ENCODE data around the gene NCOA6. TPM values are rescaled to one million over a fixed set of nuclear protein-coding genes. Genes with fewer than 3 reads are reported as not detected.

NCOA6 gene
- total and polyA plus RNA-seq, 7 donors: 5.6 to 15.7 (median 11.0) TPM

DNA sequence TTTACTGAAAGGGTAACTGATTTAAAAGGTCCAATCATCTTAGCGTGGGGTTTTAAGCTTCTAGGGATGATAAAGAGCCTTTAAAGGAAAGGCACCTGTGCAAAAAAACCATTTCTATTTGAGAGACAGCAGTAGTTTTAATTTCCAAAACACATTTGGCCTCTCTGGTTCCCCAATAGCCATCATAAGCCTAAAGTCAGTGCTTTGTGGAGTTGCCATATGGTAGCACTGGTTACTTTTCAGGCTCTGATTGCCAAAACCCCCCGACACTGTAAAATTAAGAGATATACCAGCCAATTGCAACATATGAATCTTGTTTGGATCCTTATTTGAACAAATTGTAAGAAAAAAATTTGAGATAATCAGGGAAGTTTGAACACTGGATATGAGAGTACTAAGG is 76.7 kb downstream of the NCOA6 start:
- no peak for DNase-seq
- H3K4me3 ChIP-seq: no peak overlapping the region
- intact Hi-C loops (cut with DNase I): no loop called here
- no peak for TF ChIP-seq CTCF (IDR thresholded peaks at IDR 0.05)
- no peaks in the 10 kb centered on the region for H3K4me1 ChIP-seq
- no peaks in the 10 kb centered on the region for H3K9me3 ChIP-seq
- WGBS, 3 donors: 91 to 99% (median 94%) methylated on average over 2 of the region's 2 CpGs
- no peak overlapping the region for H3K27ac ChIP-seq
- no peak for ATAC-seq
- peaks cover 7 to 94% of the 10 kb centered on the region in 2 donors for H3K36me3 ChIP-seq (ENCODE audit: insufficient read depth in 1 of 2, low read depth in 1 of 2)
- no peaks in the 10 kb centered on the region for H3K27me3 ChIP-seq (ENCODE audit: insufficient read depth in 3 of 3, low read length in 2 of 3)

DNA sequence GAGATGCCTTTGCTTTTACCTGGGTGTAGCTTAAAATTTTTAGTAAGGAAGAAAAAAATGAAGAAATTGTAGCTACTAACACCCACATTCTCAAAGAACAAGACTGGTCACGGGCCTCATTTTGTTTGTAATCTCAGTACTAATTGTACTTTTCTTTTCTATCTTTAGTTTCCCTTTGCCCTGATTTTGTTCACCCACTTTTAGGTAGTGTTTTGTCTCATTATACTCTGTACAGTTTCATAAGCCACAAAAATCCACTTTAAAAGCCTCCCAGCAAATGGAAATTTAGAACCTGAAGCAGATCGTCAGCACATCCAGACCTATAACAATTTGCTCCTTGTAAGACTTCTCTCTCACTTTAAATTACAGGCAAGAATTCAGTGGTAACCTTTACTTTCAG is 78.0 kb downstream of the NCOA6 start:
- H3K27ac ChIP-seq: no peak overlapping the region
- ATAC-seq: no peak
- H3K27me3 ChIP-seq (ENCODE audit: insufficient read depth in 3 of 3, low read length in 2 of 3): no peaks in the 10 kb centered on the region
- no peak overlapping the region for H3K4me3 ChIP-seq
- peaks cover 12 to 96% of the 10 kb centered on the region in 2 donors for H3K36me3 ChIP-seq (ENCODE audit: insufficient read depth in 1 of 2, low read depth in 1 of 2)
- 86 to 96% (median 89%) methylated on average over 2 of the region's 2 CpGs for WGBS, 3 donors
- intact Hi-C loops (cut with DNase I): no loop called here
- TF ChIP-seq CTCF (IDR thresholded peaks at IDR 0.05): no peak
- H3K4me1 ChIP-seq: no peaks in the 10 kb centered on the region
- no peaks in the 10 kb centered on the region for H3K9me3 ChIP-seq
- DNase-seq: no peak

GRCh38 chr20:34746674-34747073 is 78.8 kb downstream of the NCOA6 start:
- Histone ChIP-seq H3K36me3 (ENCODE audit: insufficient read depth in 1 of 2, low read depth in 1 of 2) (peaks cover 13 to 97% of the 10 kb centered on the region in 2 donors), H3K4me3 (no peak overlapping the region), H3K27me3 (ENCODE audit: insufficient read depth in 3 of 3, low read length in 2 of 3) (no peaks in the 10 kb centered on the region), H3K4me1 (no peaks in the 10 kb centered on the region), H3K9me3 (no peaks in the 10 kb centered on the region), H3K27ac (no peak overlapping the region)
- 60 to 72% (median 65%) methylated on average over 3 of the region's 3 CpGs for WGBS, 3 donors
- intact Hi-C loops (cut with DNase I): no loop called here
- no peak for TF ChIP-seq CTCF (IDR thresholded peaks at IDR 0.05)
- DNase-seq: no peak
- ATAC-seq: no peak

DNA sequence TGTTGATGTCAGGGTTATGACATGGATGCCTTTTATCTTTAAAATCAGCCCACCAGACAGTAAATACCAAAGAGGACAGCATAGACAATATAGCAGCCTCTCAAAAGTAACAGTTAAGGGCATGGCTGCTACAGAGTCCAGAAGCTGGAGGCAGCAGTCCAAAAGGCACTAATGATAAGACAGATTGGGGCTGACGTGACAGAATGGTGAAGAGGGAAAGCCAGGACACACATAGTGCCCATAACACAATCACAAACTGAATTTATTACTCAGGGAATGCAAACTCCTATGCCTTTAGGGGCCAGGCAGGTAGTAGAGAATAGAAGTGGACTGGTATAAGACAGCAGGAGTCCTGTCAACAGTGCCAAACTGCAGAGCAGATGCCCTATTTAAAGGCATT is 80.6 kb downstream of the NCOA6 start:
- Histone ChIP-seq H3K9me3 (no peaks in the 10 kb centered on the region), H3K27me3 (ENCODE audit: insufficient read depth in 3 of 3, low read length in 2 of 3) (no peaks in the 10 kb centered on the region), H3K4me3 (no peak overlapping the region), H3K4me1 (no peaks in the 10 kb centered on the region), H3K36me3 (ENCODE audit: insufficient read depth in 1 of 2, low read depth in 1 of 2) (peaks cover 18 to 100% of the 10 kb centered on the region in 2 donors), H3K27ac (no peak overlapping the region)
- no peak for DNase-seq
- no peak for TF ChIP-seq CTCF (IDR thresholded peaks at IDR 0.05)
- ATAC-seq: no peak
- intact Hi-C loops (cut with DNase I): no loop called here
- WGBS, 3 donors: 65 to 83% (median 75%) methylated on average over 1 of the region's 1 CpG

DNA sequence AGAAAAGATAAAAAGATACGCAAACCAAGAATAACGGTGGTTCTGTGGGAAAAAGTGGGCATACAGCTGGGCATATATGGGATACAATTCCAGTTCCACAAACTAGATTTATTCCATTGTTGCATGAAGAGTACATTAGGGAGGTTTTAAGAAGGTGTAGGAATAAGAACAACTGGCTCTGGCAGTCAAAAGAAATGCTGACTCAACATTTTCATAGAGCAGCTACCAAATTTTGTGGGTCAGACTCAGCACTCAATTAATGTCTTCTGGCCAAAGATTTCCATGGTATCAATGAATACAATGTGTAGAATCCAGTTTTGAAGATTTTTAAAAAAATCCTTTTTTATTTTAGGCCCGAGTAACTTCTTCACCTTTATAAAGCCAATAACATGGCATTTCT is 81.1 kb downstream of the NCOA6 start:
- no peaks in the 10 kb centered on the region for H3K9me3 ChIP-seq
- no peaks in the 10 kb centered on the region for H3K4me1 ChIP-seq
- no peaks in the 10 kb centered on the region for H3K27me3 ChIP-seq (ENCODE audit: insufficient read depth in 3 of 3, low read length in 2 of 3)
- ATAC-seq (no peak), DNase-seq (no peak)
- intact Hi-C loops (cut with DNase I): no loop called here
- WGBS, 3 donors: 90 to 96% (median 94%) methylated on average over 3 of the region's 3 CpGs
- H3K36me3 ChIP-seq (ENCODE audit: insufficient read depth in 1 of 2, low read depth in 1 of 2): peaks cover 18 to 100% of the 10 kb centered on the region in 2 donors
- no peak overlapping the region for H3K27ac ChIP-seq
- no peak for TF ChIP-seq CTCF (IDR thresholded peaks at IDR 0.05)
- no peak overlapping the region for H3K4me3 ChIP-seq

Data from psoas muscle (tissue), 8 donors.